SW 1271 (cell line): ENCODE data around the gene NWD2.
"Not testable (repeated sequence)": the region's sequence is repeated elsewhere in the genome, so short reads cannot be mapped to it uniquely, and the experiment has no call there.

ENCODE experiments used
- DNase-seq, 2 experiments: peaks; one replicate each; lab custom pipeline; 2025; lab: John Stamatoyannopoulos, UW

NWD2 gene, protein sequence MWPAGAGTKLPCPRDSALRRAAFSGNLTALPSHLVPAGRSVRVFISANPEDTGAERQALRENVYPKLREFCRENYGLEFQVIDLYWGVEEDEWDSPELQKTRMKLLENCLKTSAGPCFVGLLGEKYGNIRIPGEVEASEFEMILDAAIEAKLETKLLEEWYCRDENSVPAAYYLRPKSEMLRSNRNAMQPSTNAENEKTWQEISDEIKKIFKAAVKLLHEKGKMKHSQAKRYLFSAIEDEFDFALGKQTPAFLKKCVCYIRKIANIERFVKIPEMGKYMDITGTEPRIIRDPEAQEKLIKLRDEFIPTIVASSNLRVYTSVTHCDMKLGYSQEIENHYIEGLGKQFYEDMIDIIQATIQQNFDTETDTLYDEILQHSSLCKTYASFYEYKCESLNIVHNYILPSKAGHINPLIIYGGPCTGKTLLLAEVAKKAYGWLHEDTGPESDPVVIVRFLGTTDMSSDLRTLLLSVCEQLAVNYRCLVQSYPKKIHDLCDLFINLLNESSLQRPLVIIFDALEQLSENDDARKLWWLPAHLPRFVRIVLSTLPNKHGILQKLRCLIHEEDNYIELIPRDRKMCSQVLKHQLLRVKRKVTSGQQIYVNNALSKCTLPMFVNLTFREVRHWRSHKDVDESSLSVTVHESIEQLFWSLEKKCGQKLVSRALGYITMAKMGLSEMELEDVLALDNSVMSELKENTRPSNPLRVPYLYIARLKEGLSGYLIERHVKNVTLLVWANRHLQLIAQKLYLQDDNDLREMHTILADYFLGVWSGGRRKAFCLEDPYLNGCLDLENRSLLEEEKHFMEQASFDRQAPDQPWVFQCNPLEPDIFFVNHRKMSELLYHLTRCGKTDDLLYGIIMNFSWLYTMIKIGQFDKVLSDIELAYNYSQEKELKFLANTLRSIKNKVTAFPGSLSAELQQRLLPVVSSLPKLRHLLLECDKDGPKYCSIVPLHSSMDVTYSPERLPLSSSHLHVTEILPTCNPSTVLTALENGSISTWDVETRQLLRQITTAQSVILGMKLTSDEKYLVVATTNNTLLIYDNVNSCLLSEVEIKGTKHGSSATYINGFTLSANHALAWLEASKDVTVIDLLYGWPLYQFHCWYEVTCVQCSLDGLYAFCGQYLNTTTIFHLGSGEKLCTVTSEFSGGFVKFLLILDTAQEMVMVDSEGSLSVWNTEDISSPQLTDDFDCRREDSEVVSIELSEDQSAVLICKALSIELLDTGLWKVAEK (N-terminal part only)

DNA sequence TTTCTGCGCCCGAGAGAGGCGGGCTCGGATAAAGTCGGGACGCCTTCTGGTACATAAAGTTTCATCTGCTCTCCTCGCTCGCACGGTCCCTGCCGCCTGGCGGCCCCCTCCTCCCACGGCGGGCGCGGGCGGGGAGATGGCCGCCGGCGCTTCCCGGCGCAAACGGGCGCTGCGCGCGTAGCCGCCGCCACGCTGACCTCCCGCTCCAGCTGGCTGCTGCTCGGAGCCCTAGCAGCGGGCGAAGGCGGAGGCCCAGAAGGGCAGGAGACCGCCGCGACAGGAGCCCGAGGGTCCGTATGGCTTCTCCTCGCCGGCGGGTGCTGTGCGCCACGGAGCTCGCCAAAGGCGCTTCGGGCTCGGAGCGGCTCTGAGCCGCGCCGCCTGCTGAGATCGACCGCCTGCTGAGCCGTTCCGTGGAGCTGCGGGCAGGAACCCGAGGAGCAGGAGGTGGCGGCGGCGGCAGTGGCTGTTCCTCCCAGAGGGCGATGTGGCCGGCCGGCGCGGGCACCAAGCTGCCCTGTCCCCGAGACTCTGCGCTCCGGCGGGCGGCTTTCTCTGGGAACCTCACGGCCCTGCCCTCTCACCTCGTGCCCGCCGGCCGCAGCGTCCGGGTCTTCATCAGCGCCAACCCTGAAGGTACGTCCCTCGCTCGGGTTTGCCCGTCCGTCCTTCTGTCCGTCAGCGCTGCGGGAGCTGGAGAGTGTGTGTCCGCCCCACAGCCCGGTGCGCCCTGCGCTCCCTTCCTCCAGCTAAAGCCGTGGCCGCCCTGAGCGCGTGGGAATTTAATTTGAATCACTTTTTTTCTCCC lies at the start of gene NWD2:
TSS of gene NWD2 (plus strand) at position 161 of the 808 bp plus-strand sequence. CDS start at position 486, 325 bp downstream.
- no peak for DNase-seq

DNA sequence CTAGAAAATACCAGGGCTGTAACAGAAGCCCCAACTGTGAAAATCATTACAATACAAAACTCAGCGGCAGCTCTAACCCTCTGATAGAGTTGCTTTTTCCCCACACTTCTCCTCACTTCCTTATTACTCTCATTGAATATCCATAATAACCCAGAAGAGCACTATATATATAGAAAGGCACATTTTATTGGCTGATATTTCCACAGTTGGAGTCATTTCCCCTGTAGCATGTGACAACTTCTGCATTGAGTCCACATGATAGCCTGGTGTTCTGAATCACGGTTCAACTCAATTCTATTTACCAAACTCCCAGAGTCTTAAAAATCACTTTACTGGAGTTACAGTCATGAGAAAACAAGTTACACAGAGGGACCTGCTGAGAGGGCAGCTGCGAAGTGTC lies 46.6 kb upstream of the NWD2 start:
- DNase-seq, result no peak

DNA sequence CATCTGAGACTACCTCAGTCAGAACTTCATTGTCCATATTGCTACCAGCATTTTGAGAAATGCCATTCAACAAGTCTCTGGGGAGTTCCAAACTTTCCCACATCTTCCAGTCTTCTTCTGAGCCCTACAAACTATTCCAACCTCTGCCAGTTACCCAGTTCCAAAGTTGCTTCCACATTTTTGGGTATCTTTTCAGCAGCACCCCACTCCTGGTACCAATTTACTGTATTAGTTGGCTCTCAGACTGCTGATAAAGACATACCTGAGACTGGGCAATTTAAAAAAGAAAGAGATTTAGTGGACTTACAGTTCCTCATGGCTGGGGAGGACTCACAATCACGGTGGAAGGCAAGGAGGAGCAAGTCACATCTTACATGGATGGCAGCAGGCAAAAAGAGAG lies 39.8 kb upstream of the NWD2 start:
- not testable (repeated sequence) for DNase-seq

DNA sequence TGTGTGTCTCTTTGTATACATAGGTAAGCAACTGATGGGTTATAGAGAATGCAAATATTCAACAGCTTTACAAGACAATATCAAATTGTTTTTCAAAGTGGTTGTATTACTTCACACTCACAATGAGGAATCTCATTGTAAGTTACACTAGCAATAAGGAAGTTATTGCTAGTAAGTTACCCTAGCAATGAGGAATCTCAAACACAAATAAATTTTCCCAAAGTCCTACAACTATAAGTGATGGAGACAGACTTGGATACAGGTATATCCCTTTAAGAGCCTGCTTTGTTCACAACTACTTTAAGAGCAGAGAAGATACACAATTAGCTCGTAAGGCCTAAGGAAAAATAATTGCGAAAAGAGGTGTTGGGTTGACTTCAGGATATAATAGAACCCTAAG lies 28.3 kb upstream of the NWD2 start:
- no peak for DNase-seq

DNA sequence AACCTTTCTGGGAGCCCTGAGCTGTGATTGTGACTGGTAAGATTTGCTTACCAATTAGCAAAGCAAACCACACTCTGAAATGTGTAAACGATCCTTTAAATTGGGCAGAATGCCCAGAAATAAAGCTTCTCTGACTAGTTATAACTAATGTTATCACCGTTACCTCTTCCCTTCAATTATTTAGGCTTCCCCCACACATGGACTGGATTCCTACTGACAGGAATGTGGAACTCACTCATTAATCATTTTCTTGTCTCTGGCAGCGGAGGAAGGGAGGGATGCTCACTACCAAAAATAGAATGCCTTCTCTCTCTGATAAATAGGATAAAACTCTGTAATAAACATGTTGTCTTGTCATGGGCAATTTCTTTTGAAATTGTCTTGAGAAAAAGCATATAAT lies 25.3 kb upstream of the NWD2 start:
- no peak for DNase-seq

DNA sequence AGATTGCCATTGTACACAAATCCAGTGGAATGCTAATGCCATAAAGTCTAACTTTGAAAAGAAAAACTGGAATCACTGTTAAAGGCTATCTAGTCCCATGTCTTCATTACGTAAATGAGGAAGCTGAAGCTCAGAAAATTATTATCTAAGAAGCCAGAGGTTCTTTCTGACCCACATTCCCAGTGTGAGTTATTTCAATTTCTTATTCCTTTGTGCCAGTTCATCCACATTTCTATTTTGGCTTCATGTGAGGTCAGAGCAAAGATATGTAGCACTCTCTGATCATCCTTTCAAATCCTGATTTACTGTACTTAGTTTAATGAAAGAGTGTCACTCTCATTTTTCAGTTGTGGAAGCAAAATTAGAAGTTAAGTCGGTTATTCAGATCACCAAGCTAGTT lies 24.6 kb upstream of the NWD2 start:
- no peak for DNase-seq

DNA sequence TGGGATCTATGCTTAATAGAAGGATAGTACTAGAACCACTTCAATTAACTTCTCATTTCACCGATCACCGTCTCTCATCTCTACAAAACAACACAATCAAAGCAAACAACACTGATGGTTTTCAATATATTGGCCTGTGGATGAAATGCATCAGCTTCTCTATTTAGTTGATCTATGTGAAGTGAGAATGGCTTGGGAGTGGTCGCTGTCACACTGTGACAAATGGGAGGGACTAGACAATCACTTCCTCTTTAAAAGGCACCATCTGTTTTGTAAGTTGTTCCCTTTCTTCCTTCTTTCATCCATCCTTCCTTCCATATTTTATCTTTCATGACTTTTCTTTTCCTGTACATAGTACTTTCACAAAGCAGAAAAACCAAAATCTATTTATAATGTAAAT lies 23.9 kb upstream of the NWD2 start:
- DNase-seq, result no peak

DNA sequence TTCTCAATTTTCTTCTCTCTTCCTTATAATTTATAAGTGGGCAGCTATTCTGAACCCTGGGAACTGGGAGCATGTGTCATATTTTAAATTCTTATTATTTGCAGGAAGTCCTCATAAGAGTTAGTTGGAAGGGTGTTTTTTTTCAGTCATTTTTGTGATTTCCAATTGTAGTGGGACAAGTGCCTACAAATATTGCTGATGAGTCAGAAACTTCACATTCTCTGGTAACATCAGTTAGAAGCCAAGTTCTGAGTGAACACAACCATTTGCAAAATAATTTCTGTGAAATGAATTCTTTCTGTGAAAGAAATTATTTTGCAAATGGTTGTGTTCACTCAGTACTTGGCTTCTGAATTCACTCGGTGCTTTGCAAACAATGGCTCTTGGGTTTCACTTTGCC lies 20.8 kb upstream of the NWD2 start:
- DNase-seq, result no peak

DNA sequence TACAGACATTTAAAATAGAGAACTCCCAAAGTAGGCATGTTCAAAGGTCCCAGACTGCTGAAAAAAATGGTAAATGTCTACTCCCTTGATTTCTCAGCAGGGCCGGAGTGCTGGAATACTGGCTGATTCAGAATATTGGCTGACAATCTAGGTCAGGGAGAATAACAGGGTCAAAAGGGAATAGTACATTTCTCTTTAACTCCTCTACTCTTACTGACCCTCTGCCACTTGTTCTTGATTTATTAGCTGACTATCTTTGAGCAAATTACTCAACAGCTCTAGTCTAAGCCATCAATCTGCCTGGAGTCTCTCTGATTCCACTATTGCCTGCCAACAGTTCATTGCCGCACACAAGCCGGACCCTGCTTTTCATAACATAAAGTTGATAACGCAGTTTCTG lies 19.7 kb upstream of the NWD2 start:
- no peak for DNase-seq

DNA sequence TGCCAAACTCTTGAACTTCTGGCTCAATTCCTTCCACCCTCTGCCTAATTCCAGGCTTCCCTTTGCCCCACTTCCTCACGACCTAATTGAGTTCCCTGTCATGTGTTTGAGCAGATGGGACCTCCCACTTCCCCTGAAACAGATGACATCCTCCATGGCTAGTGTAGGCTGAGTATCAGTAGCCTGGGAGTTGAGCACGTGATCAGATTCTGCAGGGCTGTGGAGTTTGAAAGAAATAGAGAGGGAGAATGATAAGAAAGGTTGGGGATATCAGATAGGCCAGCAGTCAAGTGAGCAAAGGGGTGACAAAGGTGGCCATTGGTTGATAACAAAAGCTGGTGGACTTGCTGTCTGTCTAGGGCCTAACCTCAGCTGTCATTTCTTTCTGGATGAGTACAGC lies 18.8 kb upstream of the NWD2 start:
- DNase-seq, result no peak

DNA sequence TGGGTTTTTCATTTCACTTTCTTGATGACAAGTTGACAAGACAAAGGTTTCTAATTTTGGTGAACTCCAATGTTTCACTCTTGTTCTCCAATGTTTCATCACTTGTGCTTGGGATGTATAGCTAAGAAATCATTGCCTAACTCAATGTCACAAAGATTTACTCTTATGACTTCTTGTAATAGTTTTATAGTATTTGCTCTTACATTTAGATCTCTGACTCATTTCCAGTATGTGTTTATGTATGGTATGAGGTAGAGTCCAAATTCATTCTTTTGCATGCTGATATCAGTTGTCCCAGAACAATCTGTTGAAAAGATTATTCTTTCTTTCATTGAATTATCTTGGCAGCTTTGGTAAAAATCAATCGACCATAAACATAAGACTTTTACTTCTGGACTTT lies 12.2 kb upstream of the NWD2 start:
- DNase-seq, result no peak

DNA sequence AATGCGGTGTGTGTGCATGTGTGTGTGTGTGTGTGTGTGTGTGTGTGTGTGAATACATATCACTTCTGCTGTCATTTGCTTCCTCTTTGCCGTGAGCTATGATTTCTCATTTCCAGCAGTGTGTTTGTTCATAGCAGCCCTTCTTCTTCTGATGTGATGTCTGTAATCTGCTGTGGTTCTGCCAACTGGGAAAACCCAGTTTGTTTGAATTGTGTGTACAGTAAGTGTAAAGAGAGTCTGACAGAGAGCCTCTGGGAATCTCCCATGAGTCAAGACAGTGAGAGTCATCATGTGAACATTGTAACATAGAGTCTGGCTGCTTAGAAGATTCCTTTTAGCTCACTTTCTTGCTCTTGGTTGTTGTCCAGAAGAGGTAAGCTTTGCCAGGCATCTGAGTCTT lies 8.4 kb upstream of the NWD2 start:
- no peak for DNase-seq

DNA sequence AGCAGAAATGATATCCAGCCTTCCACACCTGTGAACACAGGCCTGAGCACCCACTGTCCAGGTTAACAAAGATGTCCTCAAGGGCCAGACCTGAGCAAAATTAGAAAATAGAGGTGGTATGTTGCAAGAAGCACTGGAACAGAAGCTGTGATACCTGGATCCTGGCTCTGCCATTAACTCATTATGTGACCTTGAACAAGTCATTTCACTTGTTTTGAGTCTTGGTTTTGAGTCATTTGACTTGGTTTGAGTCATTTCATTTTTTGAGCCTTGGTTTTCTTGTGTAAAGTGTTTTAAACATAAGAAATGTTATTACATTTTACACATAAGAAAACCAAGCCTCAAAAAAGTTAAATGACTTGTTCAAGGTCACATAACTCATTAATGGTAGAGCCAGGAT lies 2.9 kb upstream of the NWD2 start:
- DNase-seq, result no peak

DNA sequence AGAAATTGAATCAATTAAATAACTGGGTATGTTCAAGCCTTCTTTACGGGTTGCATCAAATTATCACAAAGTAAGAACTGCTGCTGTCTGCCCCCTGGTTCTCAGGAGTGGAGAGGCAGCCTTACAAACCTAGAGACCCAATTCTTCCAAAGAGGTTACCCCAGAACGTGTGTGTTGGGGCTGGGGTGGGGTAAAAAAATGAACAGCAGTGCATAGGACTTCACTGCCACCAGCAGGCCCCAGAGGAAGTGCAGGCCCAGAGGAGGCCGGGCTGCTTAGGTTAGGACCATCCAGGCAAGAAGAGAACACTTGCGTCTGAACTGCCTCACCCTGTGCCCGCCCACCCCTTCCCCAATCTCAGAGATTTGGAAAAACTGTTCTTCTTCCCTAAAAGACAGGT lies 1.5 kb upstream of the NWD2 start:
- no peak for DNase-seq

DNA sequence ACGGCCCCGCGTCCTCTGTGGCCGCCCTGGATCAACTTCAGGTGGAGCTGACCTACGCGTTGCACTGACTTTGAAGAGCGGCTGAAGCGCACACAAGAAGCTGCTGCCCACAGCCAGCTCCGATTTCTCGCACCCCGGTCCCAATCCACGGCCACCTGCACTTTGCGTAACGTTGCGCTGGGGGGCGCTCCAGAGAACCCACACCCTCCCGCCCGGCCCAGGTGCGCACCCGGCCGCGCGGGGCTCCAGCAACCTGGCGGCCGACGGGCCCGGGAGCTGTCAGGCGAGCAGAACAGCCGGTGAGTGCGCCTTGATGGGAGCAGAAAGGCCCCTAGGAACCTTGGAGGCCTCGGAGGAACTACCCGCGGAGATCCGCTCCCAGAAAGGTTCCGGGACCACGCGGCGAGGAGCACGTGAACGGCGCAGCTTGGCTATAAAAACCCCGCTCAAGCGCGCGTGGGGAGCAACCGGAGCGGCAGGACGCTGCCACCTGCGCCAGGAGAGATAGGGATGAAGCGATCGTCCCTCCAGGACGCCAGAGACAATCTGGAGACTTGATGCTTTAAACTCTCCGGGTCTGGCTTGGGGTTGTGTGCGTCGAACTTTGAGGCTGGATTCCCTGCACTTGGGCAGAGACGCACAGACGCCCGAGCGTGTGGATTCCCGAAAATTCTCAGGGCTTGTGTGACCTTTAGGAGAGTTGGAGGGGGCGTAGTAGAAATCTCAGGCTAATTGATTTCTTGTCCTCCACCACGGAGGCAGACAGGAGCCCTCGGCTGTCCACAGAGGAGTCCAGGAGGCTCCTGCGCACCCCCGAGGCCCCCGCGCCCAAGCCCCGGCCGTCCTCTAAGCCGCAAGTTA lies 591 bp upstream of the NWD2 start:
- no peak for DNase-seq

DNA sequence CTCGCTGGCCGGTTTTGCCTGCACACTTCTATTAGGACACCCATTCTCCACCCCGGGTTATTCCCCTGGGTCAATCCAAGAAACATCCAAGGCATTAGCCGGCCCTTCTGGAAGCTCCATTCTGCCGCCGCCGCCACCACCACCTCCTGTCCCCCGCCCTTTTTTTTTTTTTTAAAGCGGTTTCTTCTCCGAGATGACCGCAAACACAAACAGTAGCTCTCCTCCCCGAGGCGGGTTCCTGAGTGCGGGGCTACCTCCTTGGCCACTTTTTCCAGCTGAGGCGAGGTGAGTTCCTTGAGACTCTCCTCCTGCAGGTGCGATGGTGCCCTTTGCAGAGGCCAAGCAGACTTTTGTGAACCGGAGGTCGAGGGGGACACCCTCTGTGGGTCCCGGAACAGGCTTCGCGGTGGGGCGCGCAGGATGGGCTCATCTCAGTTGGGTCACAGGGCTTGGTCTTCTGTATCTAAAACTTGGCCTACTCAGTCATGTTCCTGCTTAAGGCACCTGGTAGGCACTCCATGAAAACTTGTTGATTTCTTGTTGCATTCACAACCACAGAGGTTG lies 930 bp downstream of the NWD2 start:
- DNase-seq, result no peak

DNA sequence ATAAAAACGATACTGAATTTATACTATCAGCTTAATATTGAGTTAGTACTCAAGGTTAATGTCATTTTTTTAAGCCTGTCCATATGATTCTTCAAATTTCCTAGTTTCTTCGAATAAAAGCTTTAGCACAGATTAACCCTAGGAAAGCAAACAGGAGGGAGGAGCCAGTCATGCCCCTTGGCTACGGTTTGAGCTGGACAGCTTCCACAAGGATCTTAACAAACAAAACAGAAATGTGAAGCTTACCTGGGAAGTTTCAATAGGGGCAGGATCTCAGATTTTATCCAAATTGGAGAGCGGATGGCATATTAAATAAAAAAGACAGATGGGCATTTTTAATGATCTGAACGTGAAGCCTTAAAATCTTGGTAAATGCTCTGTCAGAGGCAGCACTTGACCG lies 2.3 kb downstream of the NWD2 start:
- no peak for DNase-seq

DNA sequence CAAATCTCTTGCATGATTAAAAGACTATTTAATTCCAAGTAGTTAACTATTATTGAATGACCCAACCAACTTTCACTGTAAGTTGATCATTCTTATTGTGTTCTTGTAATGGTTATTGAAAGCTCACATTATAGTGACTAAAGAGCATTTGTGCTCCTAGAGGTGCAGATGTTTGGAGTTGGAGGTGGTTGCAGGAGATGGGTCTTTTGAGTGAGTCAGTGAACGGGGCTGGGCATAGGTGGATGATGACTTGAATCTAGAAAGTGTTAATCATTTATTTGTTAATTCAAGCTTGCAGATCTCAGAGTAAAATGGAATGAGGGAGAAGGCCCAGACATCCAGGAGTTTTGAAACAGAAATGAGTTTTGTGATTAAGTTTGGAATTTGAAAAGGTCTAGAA lies 13.7 kb downstream of the NWD2 start:
- DNase-seq, result no peak

DNA sequence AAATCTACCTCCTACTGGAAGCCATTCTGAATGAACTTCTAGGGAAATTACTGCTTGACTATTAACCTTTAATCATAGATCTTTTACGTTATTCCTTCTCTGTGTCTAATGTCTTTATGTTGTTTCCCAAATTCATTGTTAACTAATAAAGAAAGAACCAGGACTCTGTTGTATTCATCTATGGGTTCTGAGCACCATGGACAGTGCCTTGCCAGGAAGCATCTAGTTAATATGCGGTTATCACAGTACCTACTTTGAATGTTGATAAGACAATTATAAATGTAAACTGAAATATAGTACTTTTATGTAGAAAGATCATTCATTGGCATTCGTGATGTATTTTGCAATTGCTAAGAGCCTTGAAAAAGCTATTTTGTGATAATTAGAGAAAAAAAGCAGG lies 23.8 kb downstream of the NWD2 start:
- DNase-seq, result no peak

DNA sequence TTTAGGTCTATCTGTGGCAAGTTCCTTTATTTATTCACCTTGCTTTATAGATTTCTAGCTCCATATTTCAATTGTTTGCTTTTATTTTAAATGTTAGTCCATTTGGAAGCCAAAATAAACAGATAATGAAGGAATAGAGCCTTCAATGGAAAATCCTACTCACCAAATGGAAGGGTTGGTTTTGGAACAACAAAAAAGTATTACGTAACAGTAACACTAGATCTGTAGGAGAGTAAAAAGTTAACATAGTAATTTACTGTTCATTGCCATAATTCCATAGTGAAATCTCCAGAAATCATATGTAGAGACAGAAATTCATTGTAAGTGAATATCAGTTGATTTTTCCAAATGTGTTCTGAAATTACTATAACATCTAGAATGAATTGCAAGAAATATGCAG lies 34.6 kb downstream of the NWD2 start:
- no peak for DNase-seq
